H1 (cell line): Measurements from ENCODE around the gene TIMM29. TPM values are rescaled to one million over a fixed set of nuclear protein-coding genes. Genes with fewer than 3 reads are reported as not detected.

Experiments used
- CTCF ChIA-PET: fragments of 300-600 bp; sonication (Branson Sonifier 250); formaldehyde crosslinking; loops from one replicate; lab custom pipeline; 2021; ENCODE audit not compliant: partially characterized antibody; lab: Charles Lee
- POLR2A ChIA-PET: fragments of 300-600 bp; sonication (Branson Sonifier 250); formaldehyde crosslinking; loops from one replicate; lab custom pipeline; 2021; ENCODE audit warnings: inconsistent platforms; ENCODE audit not compliant: partially characterized antibody; lab: Charles Lee
- DNase-seq, 2 experiments: peaks; one replicate each; pipeline versions ENCODE4 v3.0.0 to v3.0.0-alpha.2; 2010 to 2022; ENCODE audit warnings: low spot score in 2 of 2, low read depth in 1 of 2, mixed read lengths in 1 of 2
- FAIRE-seq: peaks from 2 replicates; lab custom pipeline; 2011; peaks lifted over from hg19 to GRCh38; lab: Jason Lieb, UNC
- H2AFZ ChIP-seq: 2 replicates; pipeline ENCODE4 v1.8.1; 2012; ENCODE audit warnings: low read length, inconsistent platforms
- H2AK5ac ChIP-seq: 2 replicates; pipeline ENCODE4 v1.6.1; 2013; ENCODE audit warnings: low read depth, low read length
- H2BK120ac ChIP-seq: replicated peaks from 2 replicates; pipeline ENCODE3; 2013; ENCODE audit warnings: low read depth, low read length, inconsistent platforms
- H2BK12ac ChIP-seq: 2 replicates; pipeline ENCODE4 v1.6.1; 2013; ENCODE audit warnings: low read depth, low read length
- H2BK15ac ChIP-seq: 2 replicates; pipeline ENCODE4 v1.6.1; 2013; ENCODE audit warnings: low read length
- H2BK20ac ChIP-seq: 2 replicates; pipeline ENCODE4 v1.6.1; 2013; ENCODE audit warnings: low read length
- H2BK5ac ChIP-seq: 2 replicates; pipeline ENCODE4 v1.6.1; 2013; ENCODE audit warnings: low read depth, low read length
- H3K14ac ChIP-seq: 2 replicates; pipeline ENCODE4 v1.6.1; 2013; ENCODE audit warnings: inconsistent platforms; ENCODE audit not compliant: insufficient read length
- H3K18ac ChIP-seq: 2 replicates; pipeline ENCODE4 v1.6.1; 2013; ENCODE audit warnings: low read length; ENCODE audit errors: extremely low read depth
- H3K23ac ChIP-seq: 2 replicates; pipeline ENCODE4 v1.6.1; 2013; ENCODE audit warnings: inconsistent platforms; ENCODE audit not compliant: insufficient read length
- H3K23me2 ChIP-seq: 2 replicates; pipeline ENCODE4 v1.6.1; 2013; ENCODE audit warnings: low read depth, low read length
- H3K27ac ChIP-seq: 2 replicates; pipeline ENCODE4 v1.6.1; 2011; ENCODE audit warnings: low read depth, low read length, inconsistent platforms
- H3K27me3 ChIP-seq, 4 experiments: replicated peaks in 1 of 4; 1 replicate in 1 of 4; 2 replicates in 3 of 4; pipeline versions ENCODE4 v1.6.1 to v1.8.1; 2011 to 2013; ENCODE audit warnings: low read length in 3 of 4, mild to moderate bottlenecking in 3 of 4, inconsistent platforms in 2 of 4, mixed read lengths in 2 of 4, moderate library complexity in 1 of 4; ENCODE audit not compliant: control insufficient read depth in 3 of 4, insufficient read depth in 3 of 4; ENCODE audit errors: extremely low read depth in 1 of 4
- H3K36me3 ChIP-seq, 4 experiments: 2 replicates each; pipeline versions ENCODE4 v1.6.1 to v1.8.1; 2011 to 2013; ENCODE audit warnings: mild to moderate bottlenecking in 4 of 4, low read length in 3 of 4, moderate library complexity in 2 of 4, control low read depth in 1 of 4, inconsistent platforms in 1 of 4; ENCODE audit not compliant: insufficient read depth in 4 of 4, control insufficient read depth in 2 of 4
- H3K4ac ChIP-seq: replicated peaks from 2 replicates; pipeline ENCODE3; 2013; ENCODE audit warnings: low read length, low read depth, mixed read lengths, inconsistent platforms; ENCODE audit not compliant: insufficient read length
- H3K4me1 ChIP-seq, 4 experiments: replicated peaks in 1 of 4; 1 replicate in 1 of 4; 2 replicates in 3 of 4; pipeline versions ENCODE4 v1.6.1 to v1.8.1; 2011 to 2013; ENCODE audit warnings: low read length in 3 of 4, inconsistent platforms in 2 of 4, mixed read lengths in 1 of 4; ENCODE audit not compliant: insufficient read depth in 4 of 4, control insufficient read depth in 3 of 4
- H3K4me2 ChIP-seq, 2 experiments: 2 replicates each; pipeline versions ENCODE4 v1.6.1 to v1.8.1; 2011 to 2013; ENCODE audit warnings: low read depth in 2 of 2, low read length in 2 of 2, control low read depth in 1 of 2, inconsistent platforms in 1 of 2, mild to moderate bottlenecking in 1 of 2; ENCODE audit not compliant: insufficient read depth in 1 of 2
- H3K4me3 ChIP-seq, 4 experiments: fragments of 200-600, 300-600 bp in 1 of 4; sonication (generic), shearing (Covaris generic), sonication (Bioruptor Twin) in 1 of 4; 2 replicates each; pipeline versions ENCODE4 v1.5.1 to v1.8.1; 2011 to 2016; ENCODE audit warnings: low read length in 4 of 4, low read depth in 3 of 4, control low read depth in 2 of 4, inconsistent platforms in 2 of 4, mild to moderate bottlenecking in 2 of 4, mixed read lengths in 1 of 4, moderate library complexity in 1 of 4; ENCODE audit not compliant: insufficient read depth in 2 of 4; ENCODE audit errors: extremely low read depth in 1 of 4
- H3K56ac ChIP-seq: replicated peaks from 2 replicates; pipeline ENCODE3; 2013; ENCODE audit warnings: low read depth, mild to moderate bottlenecking, mixed read lengths, low read length, inconsistent platforms; ENCODE audit not compliant: insufficient read length
- H3K79me1 ChIP-seq: 2 replicates; pipeline ENCODE4 v1.6.1; 2013; ENCODE audit warnings: low read depth, low read length, control low read depth
- H3K79me2 ChIP-seq, 2 experiments: 2 replicates each; pipeline versions ENCODE4 v1.6.1 to v1.8.1; 2012 to 2013; ENCODE audit warnings: low read length in 2 of 2, mild to moderate bottlenecking in 2 of 2, inconsistent platforms in 1 of 2; ENCODE audit not compliant: insufficient read depth in 2 of 2, control insufficient read depth in 1 of 2
- H3K9ac ChIP-seq, 4 experiments: replicated peaks in 1 of 4; 1 replicate in 1 of 4; 2 replicates in 3 of 4; pipeline versions ENCODE4 v1.6.1 to v1.8.1; 2011 to 2013; ENCODE audit warnings: low read depth in 3 of 4, low read length in 3 of 4, control low read depth in 2 of 4, mild to moderate bottlenecking in 2 of 4, moderate library complexity in 2 of 4, inconsistent platforms in 1 of 4; ENCODE audit errors: extremely low read depth in 1 of 4
- H3K9me3 ChIP-seq, 2 experiments: 2 replicates each; pipeline versions ENCODE4 v1.6.1 to v1.8.1; 2012 to 2013; ENCODE audit warnings: mild to moderate bottlenecking in 2 of 2, moderate library complexity in 2 of 2, control low read depth in 1 of 2, inconsistent platforms in 1 of 2, low read depth in 1 of 2, low read length in 1 of 2, mixed read lengths in 1 of 2; ENCODE audit not compliant: insufficient read depth in 2 of 2
- H4K20me1 ChIP-seq, 2 experiments: replicated peaks in 1 of 2; 2 replicates each; pipeline versions ENCODE3 to v1.8.1; 2011 to 2013; ENCODE audit warnings: inconsistent platforms in 2 of 2, low read length in 2 of 2, mild to moderate bottlenecking in 1 of 2; ENCODE audit not compliant: insufficient read depth in 2 of 2, control insufficient read depth in 1 of 2
- H4K5ac ChIP-seq: 2 replicates; pipeline ENCODE4 v1.6.1; 2013; ENCODE audit warnings: low read length, low read depth, mixed read lengths, inconsistent platforms; ENCODE audit not compliant: insufficient read length
- H4K8ac ChIP-seq: 2 replicates; pipeline ENCODE4 v1.8.0; 2013; ENCODE audit warnings: mild to moderate bottlenecking, moderate library complexity, low read length, inconsistent platforms; ENCODE audit not compliant: insufficient read depth; ENCODE audit errors: extremely low read depth
- H4K91ac ChIP-seq: replicated peaks from 2 replicates; pipeline ENCODE3; 2013; ENCODE audit warnings: low read length, mixed read lengths, inconsistent platforms; ENCODE audit not compliant: insufficient read length
- CREB1 ChIP-seq: IDR thresholded peaks from 2 replicates; pipeline ENCODE4 v1.6.1; 2012; ENCODE audit warnings: inconsistent platforms
- JUN ChIP-seq: IDR thresholded peaks from 2 replicates; pipeline ENCODE4 v1.6.1; 2011; ENCODE audit warnings: low read depth, mild to moderate bottlenecking, improper control_type of control experiment, low read length
- JUND ChIP-seq: IDR thresholded peaks from 2 replicates; pipeline ENCODE4 v1.6.1; 2011; ENCODE audit warnings: mild to moderate bottlenecking, improper control_type of control experiment, low read length
- KDM5A ChIP-seq: fragments of 200-600 bp; IDR thresholded peaks from 2 replicates; pipeline ENCODE4 v1.7.1; 2012; ENCODE audit warnings: mild to moderate bottlenecking, low read length, inconsistent platforms, mixed read lengths
- MAFK ChIP-seq: IDR thresholded peaks from 2 replicates; pipeline ENCODE4 v1.6.1; 2012; ENCODE audit warnings: low read depth, mild to moderate bottlenecking, improper control_type of control experiment, low read length
- NANOG ChIP-seq: IDR thresholded peaks from 2 replicates; pipeline ENCODE4 v1.6.1; 2011; ENCODE audit warnings: low read length, low read depth, mild to moderate bottlenecking, inconsistent platforms; ENCODE audit not compliant: insufficient read depth, poor library complexity, severe bottlenecking
- NRF1 ChIP-seq: IDR thresholded peaks from 2 replicates; pipeline ENCODE4 v1.6.1; 2011; ENCODE audit warnings: mild to moderate bottlenecking, low read depth, low read length, improper control_type of control experiment
- RAD21 ChIP-seq, 2 experiments: IDR thresholded peaks in 1 of 2; conservative IDR thresholded peaks in 1 of 2; 2 replicates each; pipeline ENCODE4 v1.6.1; 2011; ENCODE audit warnings: low read depth in 2 of 2, low read length in 2 of 2, improper control_type of control experiment in 1 of 2, inconsistent platforms in 1 of 2, mild to moderate bottlenecking in 1 of 2, moderate library complexity in 1 of 2
- SAP30 ChIP-seq: fragments of 300-600 bp; sonication (generic); IDR thresholded peaks from 2 replicates; pipeline ENCODE4 v1.7.1; 2012; ENCODE audit warnings: low read length, moderate library complexity, mild to moderate bottlenecking, inconsistent platforms; ENCODE audit not compliant: insufficient read depth, insufficient replicate concordance
- TAF1 ChIP-seq: IDR thresholded peaks from 2 replicates; pipeline ENCODE4 v1.6.1; 2011; ENCODE audit warnings: mild to moderate bottlenecking, low read depth, low read length
- TAF7 ChIP-seq: optimal IDR thresholded peaks from 2 replicates; pipeline ENCODE3; 2011; ENCODE audit warnings: low read depth, mild to moderate bottlenecking, inconsistent platforms, low read length, moderate library complexity, borderline replicate concordance
- TEAD4 ChIP-seq: IDR thresholded peaks from 2 replicates; pipeline ENCODE4 v1.6.1; 2012; ENCODE audit warnings: low read depth, low read length, inconsistent platforms, mixed read lengths
- YY1 ChIP-seq: IDR thresholded peaks from 2 replicates; pipeline ENCODE4 v1.6.1; 2011; ENCODE audit warnings: low read depth, mild to moderate bottlenecking, low read length
- WGBS, 2 experiments: shearing (Covaris generic) in 1 of 2; methylation state at CpG; one replicate each; pipeline versions ENCODE4 v1.1.6 to v1.1.7; 2013 to 2015; ENCODE audit warnings: low lambda C conversion rate in 2 of 2, mixed read lengths in 2 of 2, inconsistent platforms in 1 of 2, low coverage in 1 of 2, missing lambda C conversion rate in 1 of 2; ENCODE audit not compliant: insufficient replicate concordance in 2 of 2, insufficient coverage in 1 of 2, insufficient read length in 1 of 2; ENCODE audit errors: extremely low coverage in 1 of 2, missing lambda C conversion rate in 1 of 2; 5-methylcytosine and 5-hydroxymethylcytosine counted together
- polyA plus RNA-seq, 7 experiments: library from polyadenylated mRNA; depleted of rRNA in 3 of 7; stranded (reverse) in 5 of 7; unstranded in 2 of 7; fragments of >200 nt in 5 of 7; fragments of 200-250 nt in 2 of 7; gene quantifications; 1 replicate in 5 of 7; 2 replicates in 1 of 7; 4 replicates in 1 of 7; pipeline versions ENCODE4 v1.2.1 to v1.2.3, GENCODE V29; 2011 to 2013; ENCODE audit warnings: missing spikeins in 2 of 7, mixed read lengths in 2 of 7
- total RNA-seq: library from RNA; stranded (reverse); fragmentation: NEBNext Ultra II Directional; extraction: Animal tissue kit (Norgen Biotek cat#: 25700); gene quantifications from 2 replicates; pipeline ENCODE4 v1.2.1, GENCODE V29; 2021

The TIMM29 gene
- total and polyA plus RNA-seq, 2 of the 8 experiments (the other 6 are each of a cell fraction or from before 2014, with no cell fraction given): 15.9 to 24.0 TPM

GRCh38 chr19:10924597-10924996 is 4.0 kb upstream of the TIMM29 start:
- Histone ChIP-seq H4K20me1 (peaks cover 2 to 11% of the 10 kb centered on the region in 2 experiments), H2BK120ac (no peak overlapping the region), H3K79me2 (peaks cover 5 to 13% of the 10 kb centered on the region in 2 experiments; a peak in 3 of 4 replicates), H2AFZ (no peak overlapping the region), H2AK5ac (no peak overlapping the region), H2BK12ac (no peak overlapping the region), H3K9ac (no peak overlapping the region), H3K27me3 (no peaks in the 10 kb centered on the region), H3K23ac (no peak overlapping the region), H4K5ac (no peak overlapping the region), H3K79me1 (peaks cover 8% of the 10 kb centered on the region; the same call in 1 of the 2 replicates), H2BK5ac (no peak overlapping the region), H3K9me3 (no peaks in the 10 kb centered on the region), H2BK20ac (no peak overlapping the region), H3K36me3 (peaks cover 0 to 39% (median 20%) of the 10 kb centered on the region in 4 experiments; a peak in 7 of 8 replicates), H3K14ac (no peak overlapping the region), H4K8ac (no peak overlapping the region), H4K91ac (no peak overlapping the region), H3K18ac (no peak overlapping the region), H3K4me1 (peaks cover 0 to 6% (median 1%) of the 10 kb centered on the region in 4 experiments; a peak in 4 of 7 replicates), H3K56ac (no peak overlapping the region), H3K27ac (no peak overlapping the region), H2BK15ac (no peak overlapping the region), H3K23me2 (peaks cover 10% of the 10 kb centered on the region), H3K4me2 (no peak overlapping the region), H3K4ac (no peak overlapping the region), H3K4me3 (no peak overlapping the region)
- 96% methylated on average over 13 of the region's 13 CpGs; no CpG with 5 or more reads in 1 of the 2 experiments for WGBS, 2 experiments
- ChIA-PET POLR2A (interaction anchor here (0.9 to 1.7 kb wide), 3 partner anchors 9 to 13 kb away, joined by 5 to 8 read pairs (median 6); no protein-coding TSS in a partner anchor), CTCF (interaction anchor here (1.0 to 1.7 kb wide), 3 partner anchors 9 to 45 kb away, joined by 4 to 7 read pairs (median 4); no protein-coding TSS in a partner anchor)
- no peak for DNase-seq
- no peak for FAIRE-seq
- no peak for TF ChIP-seq YY1
- no peak for TF ChIP-seq NANOG
- no peak for TF ChIP-seq JUND
- TF ChIP-seq CREB1: no peak
- no peak for TF ChIP-seq TEAD4
- no peak for TF ChIP-seq RAD21 (IDR thresholded peaks at IDR 0.05 in 1 of 2, conservative IDR thresholded peaks at IDR 0.05 in 1 of 2; ENCODE audit: low read depth in 2 of 2, low read length in 2 of 2)
- TF ChIP-seq JUN: no peak
- TF ChIP-seq SAP30: no peak
- TF ChIP-seq TAF7: no peak
- TF ChIP-seq TAF1: no peak
- no peak for TF ChIP-seq NRF1
- TF ChIP-seq MAFK: no peak
- TF ChIP-seq KDM5A: no peak
